Measurements from ENCODE around the gene LYSMD1.

DNA sequence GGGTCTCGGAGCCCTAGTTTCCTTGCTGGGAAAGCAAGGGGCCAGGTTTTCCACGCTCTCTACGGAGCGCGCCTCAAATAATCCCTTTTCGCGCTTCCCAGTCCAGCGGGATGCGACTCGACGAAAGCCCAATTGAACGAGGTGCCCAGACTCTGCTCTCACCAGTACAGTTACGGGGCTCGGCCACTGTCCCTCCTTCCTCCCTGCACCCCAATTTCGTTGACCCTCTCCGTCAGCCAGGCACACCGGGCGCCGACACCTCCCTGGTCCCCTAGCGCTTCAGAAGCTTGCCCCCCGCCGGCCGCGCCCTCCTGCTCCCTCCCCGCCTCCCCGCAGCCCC is 19.7 kb downstream of the LYSMD1 start:
- TF ChIP-seq CTCF (conservative IDR thresholded peaks at IDR 0.05; ENCODE audit: low read depth, low read length) (no peak), EZH2 (IDR thresholded peaks at IDR 0.05; ENCODE audit: low read length, unreplicated experiment) (no peak), EZH2phosphoT487 (IDR thresholded peaks at IDR 0.05; ENCODE audit: borderline replicate concordance, low read length) (no peak)
